OCI-M1 (cell line): ENCODE data around the gene BTBD9.
"Not testable (repeated sequence)": the region's sequence is repeated elsewhere in the genome, so short reads cannot be mapped to it uniquely, and the experiment has no call there.

Experiments used
- DNase-seq: peaks from one replicate; lab custom pipeline; 2025; lab: John Stamatoyannopoulos, UW

BTBD9 gene

GRCh38 chr6:38429546-38429945 is 210.2 kb downstream of the BTBD9 start:
- no peak for DNase-seq

GRCh38 chr6:38427492-38428210 is 212.1 kb downstream of the BTBD9 start:
- DNase-seq: no peak

DNA sequence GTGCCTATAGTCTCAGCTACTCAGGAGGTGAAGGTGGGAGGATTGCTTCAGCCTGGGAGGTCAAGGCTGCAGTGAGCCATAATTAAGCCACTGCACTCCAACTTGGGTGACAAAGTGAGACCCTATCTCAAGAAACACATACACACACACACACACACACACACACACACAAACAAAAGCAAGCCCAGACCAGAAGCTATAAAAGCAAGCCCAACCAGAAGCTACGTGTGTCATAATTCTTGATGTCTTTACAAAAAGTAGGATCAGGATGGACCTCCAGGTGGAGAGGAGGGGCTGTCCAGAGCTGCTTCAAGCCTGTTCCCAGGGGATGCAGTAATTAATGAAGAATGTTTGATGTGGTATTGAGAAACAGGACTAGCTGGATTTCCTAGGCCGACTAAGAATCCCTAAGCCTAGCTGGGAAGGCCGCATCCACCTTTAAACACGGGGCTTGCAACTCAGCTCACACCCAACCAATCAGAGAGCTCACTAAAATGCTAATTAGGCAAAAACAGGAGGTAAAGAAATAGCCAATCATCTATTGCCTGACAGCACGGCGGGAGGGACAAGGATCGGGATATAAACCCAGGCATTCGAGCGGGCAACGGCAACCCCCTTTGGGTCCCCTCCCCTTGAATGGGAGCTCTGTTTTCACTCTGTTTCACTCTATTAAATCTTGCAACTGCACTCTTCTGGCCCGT is 213.8 kb downstream of the BTBD9 start:
- DNase-seq: not testable (repeated sequence)

DNA sequence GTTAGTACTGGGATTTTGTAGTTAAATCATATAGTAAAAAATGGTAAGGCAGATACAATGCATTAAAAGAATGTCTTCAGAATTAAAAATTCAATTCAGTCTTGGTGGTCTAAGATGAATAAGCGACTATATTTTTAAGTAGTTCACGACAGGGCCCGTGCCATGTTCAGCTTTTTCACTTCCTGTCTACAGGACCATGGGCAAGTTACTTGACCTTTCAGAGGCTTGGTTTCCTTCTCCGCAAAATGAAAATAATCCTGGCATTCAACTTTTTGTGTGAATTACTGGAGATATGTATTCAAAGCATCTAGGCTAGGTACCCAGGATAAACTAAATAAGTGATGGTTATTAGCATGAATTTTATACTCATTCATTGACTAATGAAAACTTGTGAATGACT is 216.0 kb downstream of the BTBD9 start:
- no peak for DNase-seq

DNA sequence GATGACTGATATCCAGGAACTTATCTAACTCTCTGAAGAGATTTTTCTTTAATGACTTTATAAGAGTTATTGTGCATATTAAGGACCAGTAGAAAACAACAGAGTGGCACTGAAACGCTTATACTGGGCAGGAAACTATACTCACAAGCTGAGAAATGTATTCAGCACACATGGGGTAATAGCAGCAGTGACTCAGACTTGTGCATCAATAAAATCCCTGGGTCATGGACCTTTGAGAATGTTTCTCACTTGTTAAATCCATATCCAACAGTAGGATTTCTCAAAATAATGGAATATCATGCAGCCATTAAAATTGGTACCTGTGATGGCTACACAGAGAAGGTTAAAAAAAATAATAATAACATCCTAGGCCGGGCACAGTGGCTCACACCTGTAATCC is 219.5 kb downstream of the BTBD9 start:
- DNase-seq: no peak

DNA sequence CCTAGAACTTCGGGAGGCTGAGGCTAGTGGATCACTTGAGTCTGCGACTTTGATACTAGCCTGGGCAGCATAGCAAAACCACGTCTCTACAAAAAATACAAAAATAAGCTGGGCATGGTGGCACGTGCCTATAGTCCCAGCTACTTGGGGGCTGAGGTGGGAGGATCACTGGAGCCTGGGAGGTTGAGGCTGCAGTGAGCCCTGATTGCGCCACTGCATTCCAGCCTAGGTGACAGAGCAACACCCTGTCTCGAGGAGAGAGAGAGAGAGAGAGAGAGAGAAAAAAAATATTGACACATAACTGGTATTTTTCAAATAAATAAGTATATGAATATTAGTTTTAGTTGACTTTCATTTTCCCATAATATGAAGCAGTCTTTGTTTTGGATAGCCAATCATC is 222.2 kb downstream of the BTBD9 start:
- DNase-seq: no peak

DNA sequence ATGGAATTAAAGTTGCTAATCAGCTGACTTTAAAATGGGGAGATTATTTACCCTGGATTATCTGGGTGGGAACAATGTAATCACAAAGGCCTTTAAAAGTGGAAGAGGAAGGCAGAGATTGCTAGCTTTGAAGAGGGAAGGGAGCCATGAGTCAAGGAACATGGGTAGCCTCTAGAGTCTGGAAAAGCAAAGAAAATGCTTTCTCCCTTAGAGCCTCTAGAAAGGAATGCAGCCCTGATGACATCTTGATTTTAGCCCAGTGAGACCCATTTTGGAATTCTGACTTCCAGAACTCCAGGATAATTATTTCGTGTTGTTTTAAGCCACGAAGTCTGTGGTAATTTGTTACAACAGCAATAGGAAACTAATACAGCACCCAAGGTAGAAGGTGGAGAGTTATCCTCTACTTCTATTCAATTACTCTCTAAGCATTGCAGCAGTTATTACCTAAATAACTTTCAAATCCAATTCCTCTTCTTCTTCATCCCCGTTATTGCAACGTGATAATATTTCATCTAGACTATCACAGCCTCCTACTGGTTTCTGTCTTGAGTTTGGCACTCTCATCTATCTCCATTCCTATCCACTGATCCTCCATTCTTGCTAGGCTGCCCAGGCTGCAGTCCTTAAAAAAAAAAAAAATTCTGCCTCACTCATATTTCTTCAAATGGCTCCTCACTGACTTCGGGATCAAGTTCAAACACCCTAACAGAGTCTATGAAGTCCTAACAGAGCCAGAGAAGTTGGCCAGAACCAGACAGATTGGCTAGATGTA is 224.3 kb downstream of the BTBD9 start:
- DNase-seq: no peak

DNA sequence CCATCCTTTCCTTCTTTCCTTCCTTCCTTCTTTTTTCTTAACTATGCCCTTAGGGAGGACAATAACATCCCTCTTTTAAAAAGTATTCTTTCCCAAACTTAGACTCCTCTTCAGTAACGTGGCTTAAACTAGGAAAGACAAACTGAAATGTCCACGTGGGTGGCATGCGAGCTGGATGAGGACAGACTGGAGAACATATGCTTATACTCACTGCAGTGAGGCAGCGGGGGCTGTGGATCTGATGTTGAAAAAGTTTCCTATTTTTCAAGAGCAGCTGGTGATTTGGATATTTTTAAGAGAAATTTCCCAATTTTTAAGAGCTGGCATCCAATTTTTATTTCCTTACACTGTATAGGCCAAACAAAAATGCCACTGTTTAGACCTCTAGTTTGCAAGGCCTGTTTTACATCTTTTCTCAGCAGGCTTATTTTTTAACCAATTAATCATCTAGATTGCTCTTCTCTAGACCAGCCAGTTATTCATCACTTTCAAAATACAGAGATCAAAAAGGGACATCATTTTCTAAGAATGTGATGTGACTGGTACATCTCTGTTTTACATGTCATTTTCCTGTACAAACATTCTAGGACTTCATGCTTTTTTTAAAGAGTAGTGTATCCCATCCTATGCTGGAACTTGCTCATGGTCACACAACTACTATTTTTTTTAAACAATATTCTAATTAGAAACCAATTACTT is 226.5 kb downstream of the BTBD9 start:
- no peak for DNase-seq

DNA sequence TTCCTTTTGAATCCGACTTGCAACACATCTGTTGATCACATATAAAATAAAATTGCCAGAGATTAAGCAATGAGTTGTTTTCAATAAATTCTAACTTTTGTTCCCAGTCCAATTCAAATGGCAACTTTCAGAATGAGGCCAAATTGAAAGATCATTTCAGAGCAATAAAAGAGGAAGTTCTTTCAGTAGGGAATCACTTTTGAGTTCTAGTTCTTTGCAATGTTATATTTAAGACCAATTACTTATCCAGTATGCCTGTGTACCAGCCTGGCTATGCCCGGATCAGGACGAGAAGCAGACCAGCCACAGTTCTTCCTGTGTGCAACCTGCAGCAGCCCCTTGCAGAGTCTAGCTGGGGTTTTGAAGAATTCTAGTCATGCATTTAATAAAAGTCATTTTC is 232.5 kb downstream of the BTBD9 start:
- peak; percentile 41 for DNase-seq

DNA sequence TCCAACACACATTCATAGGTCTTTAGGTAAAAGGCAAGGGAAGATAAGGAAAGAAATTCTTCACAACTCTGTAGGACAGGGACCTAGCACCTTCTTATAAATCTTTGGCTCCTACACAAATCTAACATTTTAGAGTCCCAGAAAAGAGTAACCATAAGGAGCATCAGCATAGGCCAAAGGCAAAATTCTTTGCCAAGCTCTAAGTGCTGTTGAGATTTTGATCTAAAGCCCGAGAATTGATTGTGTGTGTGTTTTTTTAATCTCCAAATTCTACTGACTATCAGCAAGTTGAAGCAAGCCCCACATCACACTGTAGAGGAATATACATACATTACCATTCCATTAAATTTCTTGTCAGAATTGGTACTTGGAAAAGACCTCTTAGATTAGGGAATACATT is 233.6 kb downstream of the BTBD9 start:
- no peak for DNase-seq

- DNase-seq: no peak
These were observed 234.7 kb downstream of the BTBD9 start for GRCh38 chr6:38404900-38405556.

GRCh38 chr6:38404355-38404754 is 235.4 kb downstream of the BTBD9 start:
- DNase-seq: no peak

GRCh38 chr6:38403548-38403947 is 236.2 kb downstream of the BTBD9 start:
- DNase-seq: no peak

DNA sequence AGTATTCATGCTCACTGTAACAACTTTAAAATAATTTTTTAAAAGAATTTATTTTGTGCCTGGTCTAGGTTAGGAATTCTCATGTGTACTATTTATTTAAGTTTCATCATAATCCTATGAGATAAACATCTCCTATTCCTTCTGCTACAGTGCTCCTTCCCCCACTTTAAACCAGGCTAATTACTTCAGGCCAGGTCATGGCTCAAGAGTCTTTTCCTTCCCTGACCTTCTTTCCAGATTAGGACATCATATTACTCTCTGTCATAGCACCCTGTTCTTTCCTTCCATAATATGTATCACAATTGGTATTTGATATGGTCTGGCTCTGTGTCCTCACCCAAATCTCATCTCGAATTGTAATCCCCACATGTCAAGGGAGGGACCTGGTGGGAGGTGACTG is 239.0 kb downstream of the BTBD9 start:
- DNase-seq: no peak

- no peak for DNase-seq
These were observed 239.6 kb downstream of the BTBD9 start for GRCh38 chr6:38400101-38400500.

DNA sequence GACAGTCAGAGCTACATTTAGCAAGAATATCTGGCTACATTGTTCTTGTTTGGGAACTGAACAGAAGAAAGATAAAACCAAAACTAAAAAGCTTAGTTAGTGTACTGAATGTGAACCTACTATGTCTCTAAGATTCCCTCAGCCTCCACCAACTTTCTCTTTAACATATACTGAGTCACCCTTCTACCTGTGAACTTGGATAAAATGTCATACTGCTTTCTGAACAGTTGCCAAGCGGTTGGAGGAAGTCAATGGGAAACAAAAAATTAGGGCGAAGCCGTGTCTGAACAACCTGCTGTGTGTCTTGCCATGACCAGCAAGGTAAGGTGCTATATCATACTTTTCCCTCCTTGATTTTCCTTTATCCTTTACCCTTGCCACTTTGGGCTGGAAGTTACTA is 243.5 kb downstream of the BTBD9 start:
- DNase-seq: no peak

- no peak for DNase-seq
These were observed 245.7 kb downstream of the BTBD9 start for GRCh38 chr6:38393986-38394385.

- no peak for DNase-seq
These were observed 247.8 kb downstream of the BTBD9 start for GRCh38 chr6:38391626-38392579.

DNA sequence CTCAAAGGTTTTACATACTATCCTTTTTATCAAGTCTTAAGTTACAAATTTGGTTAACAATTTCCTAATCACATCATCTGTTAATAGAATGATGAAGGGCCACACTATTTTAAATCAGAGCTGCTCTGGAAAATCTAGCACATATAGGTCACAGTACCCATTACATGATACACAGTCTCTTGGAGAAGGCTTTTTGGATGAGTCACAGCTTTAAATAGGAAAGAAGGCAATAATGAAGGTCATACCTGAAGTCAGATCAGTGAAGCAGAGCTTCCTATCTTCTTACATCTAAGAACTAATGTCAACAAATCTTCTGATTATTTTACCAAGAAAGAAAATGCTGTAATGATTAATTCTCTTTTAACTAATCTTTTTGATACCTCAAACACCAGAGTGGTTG is 248.5 kb downstream of the BTBD9 start:
- no peak for DNase-seq

- DNase-seq: no peak
These were observed 249.9 kb downstream of the BTBD9 start for GRCh38 chr6:38389875-38390274.

DNA sequence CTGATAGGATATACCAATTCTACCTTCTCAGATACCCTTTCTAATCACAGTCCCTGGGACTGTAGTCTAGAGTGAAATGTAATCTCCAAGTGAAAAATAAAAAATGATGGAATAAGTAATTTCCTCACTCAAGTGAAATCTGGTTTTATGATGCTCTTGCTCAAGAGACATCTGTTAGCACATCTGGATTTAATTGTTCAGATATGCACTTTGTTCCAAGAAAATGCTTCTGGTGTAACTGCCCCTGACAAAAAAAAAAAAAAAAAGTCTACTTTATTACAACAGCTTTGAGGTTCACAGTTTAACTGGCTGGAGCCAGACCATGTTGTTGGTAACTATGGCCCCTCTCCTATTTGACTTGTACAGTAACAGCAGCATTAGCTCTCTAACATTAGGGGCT is 251.8 kb downstream of the BTBD9 start:
- peak; percentile 10 for DNase-seq
